T1000 (cell line): ENCODE measurements around the gene ZNF775.
"Not testable (repeated sequence)": the region's sequence is repeated elsewhere in the genome, so short reads cannot be mapped to it uniquely, and the experiment has no call there.

Experiments used
- DNase-seq: peaks from one replicate; lab custom pipeline; 2025; ENCODE audit warnings: mixed read lengths; lab: John Stamatoyannopoulos, UW

Gene ZNF775

DNA sequence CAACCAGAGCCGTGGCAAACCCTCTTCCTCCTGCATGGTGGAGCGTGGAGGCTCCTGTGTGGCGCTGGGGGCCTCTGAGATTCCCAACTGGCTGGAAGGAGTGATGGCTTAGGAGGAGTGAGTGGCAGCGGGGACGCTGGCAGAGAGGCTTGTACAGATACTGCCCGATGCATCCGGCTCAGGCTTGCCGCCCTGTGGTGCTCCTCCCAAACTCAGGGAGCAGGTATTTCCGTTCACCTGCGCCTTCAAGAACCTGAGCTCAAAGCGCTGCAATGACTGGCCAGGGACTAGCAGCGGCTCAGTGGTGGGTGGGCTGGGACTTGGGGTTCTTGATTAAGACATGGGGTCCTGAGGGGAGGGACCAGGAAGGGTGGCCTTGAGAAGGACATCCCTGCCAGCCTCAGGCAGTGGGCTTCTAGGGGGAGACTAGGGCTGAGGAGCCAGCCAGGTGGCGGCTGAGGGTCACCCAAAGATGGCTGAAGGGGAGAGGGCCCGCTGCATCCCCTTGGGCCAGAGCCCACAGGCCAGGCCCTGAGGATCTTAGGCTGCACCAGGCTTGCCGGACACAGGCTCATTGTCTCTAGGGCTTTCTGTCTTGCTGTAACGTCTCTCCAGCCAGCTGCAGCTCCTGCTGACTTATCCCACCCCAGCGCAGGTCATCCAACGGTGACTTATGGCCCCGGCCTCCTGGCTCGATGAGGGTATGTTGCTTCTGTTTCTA, 3.2 kb downstream of the ZNF775 start:
- DNase-seq: no peak

DNA sequence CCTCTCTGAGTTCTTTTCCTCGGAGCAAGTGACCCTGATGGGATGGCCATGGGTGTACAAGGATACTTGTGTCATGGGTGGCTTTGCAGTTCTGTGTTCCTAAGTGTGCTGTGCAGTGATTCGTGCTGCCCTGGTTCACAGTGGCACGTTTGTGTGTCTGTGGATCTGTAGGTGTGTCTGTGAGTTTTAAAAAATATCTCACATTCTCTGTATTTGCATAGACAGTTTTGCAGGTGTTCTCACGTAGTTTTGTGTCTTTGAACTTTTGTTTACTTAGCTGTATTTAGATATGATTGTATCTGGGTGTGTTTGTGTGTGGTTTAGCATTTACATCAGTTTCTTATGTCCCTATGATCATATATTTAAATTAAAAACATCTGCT, 3.7 kb downstream of the ZNF775 start:
- no peak for DNase-seq

DNA sequence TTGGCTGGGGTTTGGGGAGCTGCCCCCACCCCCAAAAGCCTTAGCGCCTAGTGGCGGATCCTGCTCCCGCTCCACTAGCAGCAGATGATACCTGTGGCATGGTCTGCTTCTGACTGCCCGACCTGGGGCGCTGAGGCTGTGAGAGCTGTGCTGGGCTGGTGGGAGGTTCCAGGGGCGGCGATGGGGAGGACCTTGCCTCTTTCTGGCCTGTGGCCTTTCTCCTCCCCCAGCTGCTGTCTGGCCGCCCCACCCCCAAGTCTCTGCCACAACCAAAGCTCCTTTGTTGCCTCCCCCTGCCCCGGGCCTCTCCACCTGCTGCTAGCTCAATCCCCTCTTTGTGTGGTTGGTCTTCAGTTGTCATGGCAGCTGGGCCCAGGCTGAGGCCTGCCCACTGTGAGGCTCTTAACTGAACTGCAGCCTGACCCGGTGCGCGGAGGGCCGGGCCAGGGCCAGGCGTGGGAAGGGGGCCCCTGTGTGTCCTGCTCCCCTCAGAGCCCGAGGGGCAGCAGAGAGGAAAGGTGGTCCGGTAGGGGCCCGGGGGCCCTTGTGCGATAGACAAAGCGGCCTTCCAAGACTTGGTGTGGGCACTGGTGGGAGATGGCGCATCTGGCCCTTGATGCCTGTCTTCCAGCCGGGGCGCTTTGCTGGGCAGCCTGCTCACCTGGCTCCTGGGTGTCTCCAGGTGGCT, 4.7 kb downstream of the ZNF775 start:
- no peak for DNase-seq

DNA sequence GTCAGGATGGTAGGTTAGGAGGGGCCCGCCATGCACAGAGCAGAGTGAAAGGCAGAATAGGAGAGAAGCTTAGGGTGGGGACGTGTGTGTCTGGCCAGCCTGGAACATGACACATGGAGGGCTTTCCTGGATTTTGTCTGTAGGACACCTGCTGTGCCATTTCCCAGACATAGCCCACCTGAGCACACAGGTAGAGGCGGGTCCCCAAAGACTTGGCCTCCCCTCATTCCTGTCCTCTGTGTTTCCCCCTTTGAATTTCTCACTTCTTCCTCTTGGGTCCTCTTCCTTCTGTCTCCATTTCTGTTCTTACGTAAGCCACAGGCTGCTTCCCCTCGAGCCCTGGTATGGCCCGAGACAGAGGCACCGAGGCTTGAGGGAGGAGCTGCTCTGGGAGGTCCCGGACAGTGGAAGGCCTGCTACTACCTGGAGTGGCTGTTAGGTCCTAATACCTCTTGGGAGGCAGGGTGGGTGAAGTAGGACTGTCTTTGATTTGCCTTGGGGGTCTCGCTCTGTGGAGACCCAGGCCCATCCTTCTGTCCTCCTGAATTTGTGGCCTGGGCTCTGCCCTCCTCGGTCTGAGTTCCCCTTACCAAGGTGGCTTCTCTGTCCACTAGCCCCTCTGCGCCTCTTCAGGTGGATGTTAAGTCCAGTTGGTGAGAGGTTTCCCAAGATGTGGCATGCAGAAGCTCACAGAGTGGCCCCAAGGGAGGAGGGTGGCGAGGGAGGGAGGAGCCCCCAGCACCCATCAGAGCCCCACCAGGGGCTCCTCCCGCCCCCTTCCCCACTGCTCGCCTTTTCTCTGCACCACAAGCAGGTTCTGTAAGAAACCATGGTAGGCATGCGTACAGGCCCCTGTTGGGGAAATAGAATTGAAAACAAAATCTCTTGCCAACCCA, 5.5 kb downstream of the ZNF775 start:
- no peak for DNase-seq

DNA sequence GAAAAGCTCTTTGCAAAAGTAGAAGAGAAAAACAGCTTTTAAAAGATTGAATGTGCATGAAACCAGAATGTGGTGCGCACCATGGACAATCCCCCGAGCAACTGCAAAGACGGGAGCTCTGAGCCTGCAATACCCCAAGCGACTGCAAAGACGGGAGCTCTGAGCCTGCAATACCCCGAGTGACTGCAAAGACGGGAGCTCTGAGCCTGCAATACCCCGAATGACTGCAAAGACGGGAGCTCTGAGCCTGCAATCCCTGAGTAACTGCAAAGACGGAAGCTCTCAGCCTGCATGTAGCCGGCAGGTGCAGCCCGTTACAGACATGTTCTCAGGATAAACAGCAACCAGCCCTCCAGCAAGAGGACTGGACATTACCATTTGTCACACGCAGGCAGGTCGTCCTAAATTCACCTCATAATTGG, 6.2 kb downstream of the ZNF775 start:
- no peak for DNase-seq

DNA sequence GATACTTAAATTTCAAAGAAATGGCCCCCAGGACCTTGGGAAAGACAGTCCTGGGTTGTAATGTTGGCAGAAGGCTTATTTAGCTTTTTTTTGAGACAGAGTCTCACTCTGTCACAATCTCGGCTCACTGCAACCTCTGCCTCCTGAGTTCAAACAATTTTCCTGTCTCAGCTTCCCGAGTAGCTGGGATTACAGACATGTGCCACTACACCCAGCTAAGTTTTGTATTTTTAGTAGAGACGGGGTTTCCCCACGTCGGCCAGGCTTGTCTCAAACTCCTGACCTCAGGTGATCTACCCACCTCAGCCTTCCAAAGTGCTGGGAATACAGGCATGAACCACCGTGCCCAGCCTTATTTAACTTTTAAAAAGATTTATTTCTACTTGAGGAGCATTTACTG, 6.8 kb downstream of the ZNF775 start:
- DNase-seq: not testable (repeated sequence)

DNA sequence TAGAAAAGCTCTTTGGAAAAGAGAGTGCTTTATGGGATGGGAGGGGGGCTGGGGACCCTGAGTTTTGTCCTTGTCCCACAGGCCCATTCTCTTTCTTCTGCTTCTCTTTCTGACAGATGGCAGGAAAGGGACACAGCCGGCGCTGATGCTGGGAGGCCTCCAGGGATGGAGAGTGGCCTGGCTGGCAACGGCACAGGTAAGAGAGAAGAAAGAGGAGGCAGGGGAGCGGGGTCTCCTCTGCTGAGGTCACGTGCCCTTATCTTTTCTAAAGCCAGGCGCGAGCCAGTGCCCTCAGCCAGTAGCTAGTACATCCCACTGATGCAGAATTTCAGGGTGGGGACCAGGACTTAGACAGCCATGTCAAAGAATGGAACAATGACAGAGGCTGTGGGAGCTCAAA, 9.2 kb downstream of the ZNF775 start:
- DNase-seq: no peak

DNA sequence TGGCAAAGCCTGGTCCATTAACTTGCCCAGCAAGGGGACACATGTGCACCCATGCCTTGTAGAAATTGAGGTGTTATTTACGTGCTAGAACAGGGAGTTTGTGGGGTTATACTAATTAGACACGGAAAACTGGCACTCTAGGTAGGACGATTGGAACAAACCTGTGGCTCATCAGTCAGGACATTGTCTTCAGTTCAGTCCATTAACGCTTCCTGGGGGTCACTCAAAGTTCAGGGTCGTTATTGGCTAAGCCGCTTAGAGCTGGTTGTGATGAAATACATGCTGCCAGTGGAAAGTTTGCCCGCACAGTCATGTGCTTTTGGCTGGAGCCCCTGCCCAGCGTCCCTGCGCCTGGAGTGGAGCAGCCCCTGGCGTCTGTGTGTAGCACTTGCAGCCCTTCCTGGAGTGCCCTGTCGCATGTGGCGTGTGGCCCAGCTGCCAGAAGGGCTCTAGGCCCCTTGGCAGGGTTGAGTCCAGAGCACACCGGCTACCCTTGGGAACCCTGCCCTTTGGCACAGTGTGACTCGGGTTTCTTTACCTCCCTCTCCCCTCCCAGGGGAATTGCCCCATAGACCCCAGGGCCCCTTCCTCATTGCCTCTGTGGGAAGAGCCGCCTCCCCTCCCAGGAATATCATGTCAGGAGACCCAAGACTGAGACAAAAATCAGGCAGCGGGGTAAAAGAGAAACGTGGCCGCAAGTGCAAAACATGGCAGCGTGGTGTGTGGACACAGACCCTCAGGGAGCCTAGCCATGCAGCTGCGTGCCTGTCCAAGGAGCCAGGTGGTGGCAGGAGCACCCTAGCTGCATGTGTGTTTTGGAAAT, 9.8 kb downstream of the ZNF775 start:
- DNase-seq: no peak

DNA sequence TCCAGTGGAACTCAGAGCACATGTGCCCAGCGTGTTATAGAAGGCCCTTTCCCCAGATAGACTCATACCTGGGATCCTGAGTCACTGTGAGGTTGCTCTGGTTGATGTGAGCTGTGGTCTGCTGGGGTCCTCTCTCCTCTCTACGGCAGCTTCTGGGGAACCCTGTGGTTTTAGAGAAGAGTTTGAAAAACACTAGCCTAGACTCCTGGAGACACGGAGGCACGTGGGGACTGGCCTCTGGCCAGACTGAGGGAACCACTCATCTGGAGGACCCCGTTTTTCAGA, 10.3 kb downstream of the ZNF775 start:
- no peak for DNase-seq

DNA sequence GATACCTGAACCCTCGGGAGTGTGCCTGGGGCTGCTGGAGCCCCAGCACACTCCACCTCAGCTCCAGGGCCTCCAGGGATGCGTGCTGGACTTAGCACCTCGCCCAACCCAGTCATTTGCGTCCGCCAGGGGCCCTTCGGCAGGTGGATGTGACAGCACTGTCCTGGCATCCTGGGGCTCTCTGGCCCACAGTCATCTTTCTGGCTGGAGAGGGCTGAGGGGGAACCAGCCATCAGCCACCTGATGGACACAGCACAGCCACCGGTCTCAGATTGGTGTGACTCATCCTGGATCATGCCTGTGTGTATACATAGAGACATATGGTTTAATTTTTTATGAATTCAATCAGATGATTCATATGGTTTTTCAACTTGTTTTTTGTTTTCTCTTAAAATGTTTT, 11.1 kb downstream of the ZNF775 start:
- DNase-seq: no peak

DNA sequence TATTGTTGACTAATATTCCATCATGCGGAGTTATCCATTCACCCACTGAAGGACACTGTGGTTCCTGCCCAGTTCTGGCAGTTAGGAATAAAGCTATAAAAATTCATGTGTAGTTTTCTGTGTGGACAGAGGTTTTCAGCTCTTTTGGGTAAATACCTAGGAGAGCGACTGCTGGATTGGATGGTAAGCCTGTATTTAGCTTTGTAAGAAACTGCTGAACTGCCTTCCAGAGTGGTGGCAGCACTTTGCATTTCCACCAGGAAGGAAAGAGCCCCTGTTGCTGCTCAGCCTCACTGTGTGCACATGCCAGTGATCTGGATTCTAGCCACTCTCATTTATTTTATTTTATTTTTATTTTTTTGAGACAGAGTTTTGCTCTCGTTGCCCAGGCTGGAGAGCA, 14.2 kb downstream of the ZNF775 start:
- no peak for DNase-seq

DNA sequence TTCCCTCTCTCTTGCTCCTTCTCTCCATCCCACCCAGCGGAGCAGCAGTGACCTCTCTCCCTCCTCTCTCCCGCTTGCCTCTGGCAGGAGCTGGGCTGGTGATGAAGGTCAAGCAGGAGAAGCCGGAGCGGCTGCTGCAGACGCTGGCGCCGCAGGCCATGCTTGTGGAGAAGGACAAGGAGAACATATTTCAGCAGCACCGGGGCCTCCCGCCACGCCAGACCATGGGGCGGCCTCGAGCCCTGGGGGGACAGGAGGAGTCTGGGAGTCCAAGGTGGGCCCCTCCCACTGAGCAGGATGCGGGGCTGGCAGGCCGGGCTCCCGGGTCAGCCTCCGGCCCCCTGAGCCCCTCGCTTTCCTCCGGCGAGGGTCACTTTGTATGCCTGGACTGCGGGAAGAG, 17.3 kb downstream of the ZNF775 start:
- DNase-seq: no peak

DNA sequence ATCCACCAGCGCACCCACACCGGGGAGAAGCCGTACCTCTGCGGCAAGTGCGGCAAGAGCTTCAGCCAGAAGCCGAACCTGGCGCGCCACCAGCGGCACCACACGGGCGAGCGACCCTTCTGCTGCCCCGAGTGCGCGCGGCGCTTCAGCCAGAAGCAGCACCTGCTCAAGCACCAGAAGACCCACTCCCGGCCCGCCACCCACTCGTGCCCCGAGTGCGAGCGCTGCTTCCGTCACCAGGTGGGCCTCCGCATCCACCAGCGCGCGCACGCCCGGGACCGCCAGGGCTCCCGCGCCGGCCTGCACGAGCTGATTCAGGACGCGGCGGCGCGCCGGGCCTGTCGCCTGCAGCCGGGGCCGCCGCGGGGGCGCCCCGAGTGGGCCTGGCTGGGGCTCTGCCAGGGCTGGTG, 17.7 kb downstream of the ZNF775 start:
- no peak for DNase-seq

DNA sequence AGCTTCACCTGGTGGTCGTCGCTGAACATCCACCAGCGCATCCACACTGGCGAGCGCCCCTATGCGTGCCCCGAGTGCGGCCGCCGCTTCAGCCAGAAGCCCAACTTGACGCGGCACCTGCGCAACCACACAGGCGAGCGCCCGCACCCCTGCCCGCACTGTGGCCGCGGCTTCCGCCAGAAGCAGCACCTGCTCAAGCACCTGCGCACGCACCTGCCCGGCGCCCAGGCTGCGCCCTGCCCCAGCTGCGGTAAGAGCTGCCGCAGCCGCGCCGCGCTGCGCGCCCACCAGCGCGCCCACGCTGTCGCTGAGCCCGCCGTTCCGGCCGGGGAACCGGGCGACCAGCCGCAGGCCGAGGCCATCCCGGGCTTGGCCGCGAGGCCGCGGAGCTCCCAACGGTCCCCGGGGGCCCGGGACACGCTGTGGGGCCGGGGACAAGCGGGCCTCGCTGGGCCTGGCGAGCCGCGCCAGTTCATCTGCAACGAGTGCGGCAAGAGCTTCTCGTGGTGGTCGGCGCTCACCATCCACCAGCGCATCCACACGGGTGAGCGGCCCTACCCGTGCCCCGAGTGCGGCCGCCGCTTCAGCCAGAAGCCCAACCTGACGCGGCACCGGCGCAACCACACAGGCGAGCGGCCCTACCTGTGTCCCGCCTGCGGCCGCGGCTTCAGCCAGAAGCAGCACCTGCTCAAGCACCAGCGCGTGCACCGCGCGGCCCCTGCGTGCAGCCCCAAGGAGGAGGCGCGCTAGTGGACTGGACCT, 18.4 kb downstream of the ZNF775 start:
- no peak for DNase-seq

DNA sequence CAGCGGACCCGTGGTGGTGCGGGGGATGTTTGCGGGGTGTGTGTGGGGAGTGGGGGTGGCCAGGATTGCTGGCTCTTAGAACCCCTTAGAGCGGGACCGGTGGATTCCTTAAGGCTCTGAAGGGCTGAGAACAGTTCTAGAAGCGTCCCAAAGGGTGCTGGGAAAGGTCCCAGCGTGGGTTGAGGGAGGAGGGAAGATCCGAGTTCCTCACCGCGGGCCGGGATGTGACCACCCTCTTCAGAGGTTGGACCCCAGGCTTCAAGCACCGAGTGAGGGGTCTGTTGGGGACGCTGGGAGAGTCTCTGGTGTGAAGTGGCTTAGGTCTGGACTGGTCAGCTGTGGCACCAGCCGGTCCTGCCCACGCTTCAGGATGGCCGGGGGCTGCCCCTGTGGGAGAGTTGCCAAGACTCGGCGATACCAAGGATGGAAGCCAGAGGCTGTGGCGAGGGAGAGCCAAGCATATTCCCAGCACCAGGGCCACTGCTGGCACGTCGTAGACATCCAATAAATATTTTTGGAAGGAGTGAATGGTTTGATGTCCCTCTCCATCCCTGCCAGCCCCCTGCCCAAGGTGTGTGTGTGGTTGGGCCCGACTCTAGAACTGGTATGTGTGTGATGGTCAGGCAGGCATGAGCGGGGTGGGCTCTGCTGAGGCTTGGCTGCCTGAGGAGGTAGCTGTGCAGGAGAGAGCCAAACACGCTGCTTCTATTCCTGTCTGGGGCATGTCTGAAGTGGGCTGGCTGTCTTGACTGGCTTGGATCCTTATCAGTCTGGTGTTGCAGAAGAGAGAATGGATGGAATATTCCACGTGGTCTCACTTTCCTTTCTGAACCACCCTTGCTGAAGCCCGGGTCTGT, 19.2 kb downstream of the ZNF775 start:
- DNase-seq: no peak

DNA sequence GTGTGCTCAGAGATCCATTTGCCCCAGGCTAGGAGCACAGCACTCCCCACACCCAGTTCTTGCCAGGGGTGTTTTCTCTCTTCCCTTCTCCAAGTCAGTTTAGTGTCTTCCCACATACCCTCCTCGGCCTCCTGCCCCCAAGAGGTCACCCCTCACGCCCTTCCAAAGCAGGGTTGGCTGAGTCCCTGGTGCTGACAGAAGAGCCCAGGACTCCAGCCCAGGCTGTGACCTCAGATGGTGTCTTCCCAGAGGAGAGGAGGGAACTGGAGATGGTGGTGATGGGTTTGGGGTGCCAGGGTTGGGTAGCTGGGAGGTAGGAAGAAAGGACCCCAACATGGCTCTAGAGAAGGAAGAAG, 19.8 kb downstream of the ZNF775 start:
- DNase-seq: no peak

DNA sequence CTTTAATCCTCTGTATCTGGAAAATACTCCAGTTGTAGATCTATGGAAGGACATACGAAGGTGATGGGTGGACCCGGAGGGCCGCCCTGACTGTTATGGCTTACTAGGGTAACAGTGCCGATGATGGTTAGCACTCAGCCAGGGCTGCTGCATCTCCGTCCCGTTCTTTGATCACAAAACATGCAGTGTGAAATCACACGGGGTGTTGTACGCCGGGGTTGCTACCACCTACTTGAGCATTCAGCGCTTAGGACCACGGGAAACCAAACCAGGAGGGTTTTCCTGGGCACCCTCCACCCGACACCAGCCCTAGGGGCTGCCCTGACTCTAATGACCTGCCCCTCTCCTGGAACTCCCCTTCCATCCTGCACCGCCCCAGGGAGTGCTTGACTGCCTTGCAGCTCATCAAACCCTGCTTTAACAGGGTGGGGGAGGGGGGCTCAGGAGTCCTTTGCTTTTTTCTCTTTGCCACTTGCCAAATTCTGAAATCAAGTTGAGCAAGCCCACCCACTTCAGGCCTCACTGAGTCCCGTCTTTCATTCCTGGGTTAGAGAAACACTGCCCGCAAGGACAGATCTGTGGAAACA, 20.4 kb downstream of the ZNF775 start:
- no peak for DNase-seq

DNA sequence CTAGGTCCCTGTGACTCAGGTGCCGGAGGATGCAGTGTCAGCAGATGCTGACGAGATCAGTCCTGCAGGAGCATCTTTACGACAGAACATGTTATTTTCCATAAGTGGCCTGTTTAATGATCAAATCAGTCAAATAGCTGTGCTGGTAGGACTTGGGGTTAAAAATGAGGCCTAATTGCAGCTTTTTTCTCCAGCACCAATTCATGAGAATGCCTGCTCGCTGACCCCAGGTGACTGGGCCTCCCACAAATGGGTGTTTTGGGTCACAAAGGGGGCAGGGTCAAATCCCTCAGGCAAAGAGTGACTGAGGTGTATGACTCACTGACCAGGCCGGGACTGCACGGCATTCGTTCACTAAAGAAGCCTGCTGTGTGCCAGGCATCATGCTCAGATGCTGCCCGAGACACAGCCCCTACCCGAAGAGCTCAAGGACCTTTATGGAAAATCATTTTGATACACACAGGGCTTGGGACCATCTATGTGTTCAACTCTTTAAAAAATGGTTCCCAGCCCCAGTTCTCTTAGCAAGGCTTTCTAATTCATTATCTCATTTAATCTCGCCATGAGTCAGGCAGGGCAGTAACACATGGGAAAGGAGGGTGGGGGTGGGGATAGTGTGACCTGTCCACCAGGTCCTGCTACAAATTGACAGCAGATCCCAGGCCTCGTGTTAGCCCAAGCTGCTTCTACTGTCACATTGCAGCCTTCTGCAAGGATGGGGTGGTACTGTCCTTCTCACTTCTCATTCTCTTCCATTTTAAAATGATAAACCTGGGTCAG, 21.1 kb downstream of the ZNF775 start:
- peak; percentile 59 for DNase-seq

DNA sequence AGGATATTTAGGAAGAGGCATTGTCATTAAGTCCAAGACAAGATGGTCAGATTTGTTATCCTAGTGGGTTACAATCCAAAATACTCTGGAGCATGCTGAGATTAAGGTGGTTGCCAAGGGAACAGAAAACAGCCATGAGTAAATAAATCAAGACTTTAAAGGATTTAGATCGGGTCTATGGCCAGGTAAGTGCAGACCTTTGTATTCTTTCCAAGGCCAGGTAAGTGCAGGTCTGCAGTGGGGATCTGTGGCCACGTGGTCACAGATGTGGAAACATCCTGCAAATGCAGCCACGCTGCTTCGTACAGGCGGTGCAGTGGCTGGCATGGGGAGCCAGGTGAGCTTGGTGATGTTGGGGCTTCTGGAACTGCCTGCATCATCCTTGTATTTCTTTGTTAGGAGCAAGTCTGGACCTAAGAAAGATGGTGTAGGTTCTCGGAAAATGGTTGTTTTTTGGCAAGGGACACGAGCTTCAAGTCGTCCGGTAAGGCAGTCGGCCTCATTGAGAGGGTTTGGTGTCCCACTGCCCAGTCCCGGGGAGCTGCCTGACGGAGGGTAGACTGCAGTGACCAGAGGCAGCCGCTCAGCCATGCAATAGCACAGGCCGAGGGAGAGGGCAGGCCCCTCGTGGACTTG, 21.8 kb downstream of the ZNF775 start:
- DNase-seq: no peak
